ENCODE measurements around the gene KDM6B. TPM values are rescaled to one million over a fixed set of nuclear protein-coding genes. Genes with fewer than 3 reads are reported as not detected.
A peak's percentile ranks its signal among the peaks of the same experiment; 100 is the strongest.

The KDM6B gene
- total RNA-seq, 1 experiment from 2014 or later, result 0.11 TPM

- DNase-seq (ENCODE audit: low read depth), result no peak
These were observed 13.8 kb upstream of the KDM6B start for GRCh38 chr17:7820231-7820630.

DNA sequence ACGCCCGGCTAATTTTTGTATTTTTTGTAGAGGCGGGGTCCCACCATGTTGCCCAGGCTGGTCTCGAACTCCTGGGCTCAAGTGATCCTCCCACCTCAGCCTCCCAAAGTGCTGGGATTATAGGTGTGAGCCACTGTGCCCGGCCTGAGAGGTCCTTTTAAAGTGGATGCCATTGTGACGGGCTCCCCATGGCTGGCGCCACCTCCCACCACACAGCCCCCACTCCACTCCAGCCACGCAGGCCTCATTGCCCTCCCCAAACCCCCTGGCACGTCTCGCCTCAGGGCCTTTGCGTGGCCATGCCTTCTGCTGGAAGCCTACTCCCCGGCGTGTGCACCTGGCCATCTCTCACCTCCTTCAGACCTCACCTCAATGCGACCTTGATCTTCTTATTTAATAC lies 11.9 kb upstream of the KDM6B start:
- no peak for DNase-seq (ENCODE audit: low read depth)

DNA sequence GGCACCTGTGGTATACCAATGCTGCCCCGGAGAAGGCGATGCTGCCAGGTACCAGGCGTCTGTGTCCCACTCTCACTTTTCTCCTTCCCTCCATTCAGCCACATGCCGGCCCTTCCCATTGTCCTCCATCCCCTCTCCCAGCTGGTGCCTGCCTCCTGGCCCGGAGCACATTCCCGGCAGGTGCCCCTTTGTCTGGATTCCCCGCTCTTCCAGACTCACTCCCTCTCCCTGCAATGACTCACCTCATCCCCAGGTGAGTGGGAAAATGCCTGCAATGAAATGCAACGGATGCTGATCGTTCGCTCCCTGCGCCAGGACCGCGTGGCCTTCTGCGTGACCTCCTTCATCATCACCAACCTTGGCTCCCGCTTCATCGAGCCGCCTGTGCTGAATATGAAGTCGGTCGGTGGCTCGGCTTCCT lies 10.4 kb upstream of the KDM6B start:
- DNase-seq (ENCODE audit: low read depth), result no peak

DNA sequence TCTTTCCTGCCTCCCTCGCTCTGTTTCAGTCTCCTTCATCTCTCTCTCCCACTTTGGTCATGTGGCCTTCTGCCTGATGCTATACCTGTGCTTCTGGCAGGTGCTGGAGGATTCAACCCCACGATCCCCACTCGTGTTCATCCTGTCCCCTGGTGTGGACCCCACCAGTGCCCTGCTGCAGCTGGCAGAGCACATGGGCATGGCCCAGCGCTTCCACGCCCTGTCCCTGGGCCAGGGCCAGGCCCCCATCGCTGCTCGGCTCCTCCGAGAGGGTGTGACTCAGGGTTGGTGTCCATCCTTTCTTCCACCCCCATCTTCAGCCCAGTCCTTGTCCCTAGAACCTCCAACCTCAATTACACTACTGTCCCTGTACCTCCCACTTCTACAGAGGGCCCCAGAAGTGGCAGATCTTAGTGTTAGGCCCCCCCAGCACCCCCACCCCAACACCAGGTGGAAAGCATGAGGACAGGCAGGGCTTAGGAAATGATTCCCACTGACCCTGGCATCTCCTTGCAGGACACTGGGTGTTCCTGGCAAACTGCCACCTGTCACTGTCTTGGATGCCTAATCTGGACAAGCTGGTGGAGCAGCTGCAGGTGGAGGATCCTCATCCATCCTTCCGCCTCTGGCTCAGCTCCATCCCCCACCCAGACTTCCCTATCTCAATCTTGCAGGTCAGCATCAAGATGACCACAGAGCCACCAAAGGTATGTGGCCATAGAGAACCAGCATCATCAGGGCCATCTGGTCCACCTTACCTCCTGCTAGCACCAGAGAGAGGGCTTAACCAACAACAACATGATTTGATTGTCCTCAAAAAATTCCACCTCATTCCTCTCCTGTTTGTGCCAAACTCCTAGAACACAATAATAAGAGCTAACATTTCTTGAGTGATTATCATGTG lies 9.7 kb upstream of the KDM6B start:
- no peak for DNase-seq (ENCODE audit: low read depth)

DNA sequence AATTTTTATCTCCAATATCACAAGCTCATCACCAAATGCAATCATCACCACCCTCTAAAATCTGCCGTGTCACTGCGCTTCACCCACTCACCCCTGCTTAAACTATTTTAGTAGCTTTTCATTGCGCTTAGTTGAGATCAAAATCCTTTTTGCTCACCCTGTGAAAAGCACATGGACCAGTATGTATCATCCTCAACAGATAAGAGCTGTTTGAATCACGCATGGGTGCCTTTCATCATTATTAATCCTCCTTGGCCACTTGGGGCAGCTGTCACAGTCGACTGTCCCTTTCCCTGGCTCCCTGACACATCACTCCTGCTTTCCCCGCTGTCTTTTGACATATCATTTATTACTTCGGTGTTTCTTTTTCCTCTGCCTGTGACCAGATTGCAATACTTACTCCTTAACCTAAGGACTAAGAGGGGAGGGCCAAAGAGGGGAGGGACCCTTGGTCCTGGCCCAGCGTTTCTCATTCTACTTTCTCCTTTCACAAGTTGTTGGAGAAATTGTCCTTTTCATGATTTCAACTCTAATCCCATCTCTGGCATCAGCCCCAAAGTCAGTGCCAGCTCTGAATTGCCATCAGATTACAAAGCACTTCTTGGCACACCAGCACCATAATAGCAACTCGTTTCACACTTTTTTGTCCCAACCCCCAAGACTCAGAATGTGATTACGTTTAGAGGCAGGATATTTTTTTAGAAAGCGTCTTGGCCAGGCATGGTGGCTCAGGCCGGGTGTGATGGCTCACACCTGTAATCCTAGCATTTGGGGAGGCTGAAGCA lies 8.6 kb upstream of the KDM6B start:
- DNase-seq (ENCODE audit: low read depth), result no peak

DNA sequence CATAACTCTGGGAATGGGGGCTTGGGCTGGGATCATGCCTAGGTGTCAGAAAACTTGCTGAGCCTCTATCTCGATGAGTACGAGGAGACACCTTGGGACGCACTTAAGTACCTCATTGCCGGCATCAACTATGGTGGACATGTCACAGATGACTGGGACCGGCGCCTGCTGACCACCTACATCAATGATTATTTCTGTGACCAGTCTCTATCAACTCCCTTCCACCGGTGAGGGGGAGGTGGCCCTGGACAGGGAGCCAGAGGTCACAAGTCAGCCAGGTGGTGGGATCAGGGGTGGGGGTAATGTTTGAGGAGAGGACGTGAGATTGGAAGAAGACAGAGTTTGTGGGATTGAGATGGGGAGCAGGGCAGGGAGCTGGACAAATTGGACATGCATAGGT lies 3.4 kb upstream of the KDM6B start:
- no peak for DNase-seq (ENCODE audit: low read depth)

GRCh38 chr17:7831233-7831632 lies 2.8 kb upstream of the KDM6B start:
- DNase-seq (ENCODE audit: low read depth), result no peak

DNA sequence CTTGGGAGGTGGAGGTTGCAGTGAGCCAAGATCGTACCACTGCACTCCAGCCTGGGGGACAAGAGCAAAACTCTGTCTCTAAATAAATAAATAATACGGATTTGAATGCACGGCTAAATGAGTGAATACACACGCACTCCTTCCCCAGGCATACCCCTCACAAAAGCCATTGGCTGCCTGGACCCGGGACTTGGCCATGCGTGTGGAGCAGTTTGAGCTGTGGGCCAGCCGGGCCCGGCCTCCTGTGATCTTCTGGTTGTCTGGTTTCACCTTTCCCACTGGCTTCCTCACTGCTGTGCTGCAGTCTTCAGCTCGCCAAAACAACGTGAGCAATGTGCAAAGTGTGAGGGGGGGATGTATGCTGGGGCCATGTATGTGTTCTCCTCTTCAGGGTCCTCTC lies 1.6 kb upstream of the KDM6B start:
- no peak for DNase-seq (ENCODE audit: low read depth)

GRCh38 chr17:7833011-7833794 lies 814 bp upstream of the KDM6B start:
- no peak for DNase-seq (ENCODE audit: low read depth)

- DNase-seq (ENCODE audit: low read depth), result peak; percentile 39
These were observed 532 bp downstream of the KDM6B start for GRCh38 chr17:7834542-7834956.

GRCh38 chr17:7834957-7835813 lies 1.2 kb downstream of the KDM6B start:
- peak; percentile 97 for DNase-seq (ENCODE audit: low read depth)

DNA sequence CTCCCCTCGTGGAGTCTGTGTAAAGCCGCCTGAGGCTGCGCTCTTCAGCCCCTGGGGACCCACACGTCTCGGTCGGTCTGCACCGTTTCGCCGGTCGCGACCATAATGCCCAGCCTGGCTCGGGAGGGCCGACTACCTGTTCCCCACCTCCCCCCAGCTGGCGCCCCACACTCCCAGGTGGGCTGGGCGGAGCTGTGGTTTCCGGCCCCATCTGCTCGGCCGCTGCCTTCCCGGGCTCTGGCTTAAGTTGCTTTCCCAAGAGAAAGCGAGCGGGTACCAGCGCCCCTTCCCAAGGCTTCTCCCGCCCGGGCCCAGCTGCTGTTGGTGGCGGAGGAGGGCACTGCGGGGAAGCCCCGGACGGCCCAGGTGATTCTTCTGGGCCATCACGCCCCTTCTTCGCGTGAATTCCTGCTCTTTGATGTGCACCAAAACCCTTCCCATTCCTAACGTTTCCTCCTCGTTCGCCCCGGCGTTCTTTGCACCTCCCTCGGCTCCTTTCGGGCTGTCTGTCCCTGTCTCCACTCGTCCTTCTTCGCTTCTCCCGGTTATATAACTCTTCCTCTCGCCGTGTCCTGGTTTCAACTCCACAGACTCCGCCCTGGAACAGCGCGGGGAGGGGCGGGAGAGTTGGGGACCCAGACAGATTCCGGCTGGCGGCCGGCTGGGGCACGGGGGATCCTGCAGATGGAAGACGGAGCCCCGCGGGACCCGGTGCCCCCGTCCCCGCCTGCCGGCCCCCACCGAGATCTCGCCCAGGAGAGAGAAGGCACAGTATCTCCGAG lies 2.0 kb downstream of the KDM6B start:
- DNase-seq (ENCODE audit: low read depth), result peak; percentile 41

GRCh38 chr17:7836596-7837407 lies 2.8 kb downstream of the KDM6B start:
- peak; percentile 89 for DNase-seq (ENCODE audit: low read depth)

DNA sequence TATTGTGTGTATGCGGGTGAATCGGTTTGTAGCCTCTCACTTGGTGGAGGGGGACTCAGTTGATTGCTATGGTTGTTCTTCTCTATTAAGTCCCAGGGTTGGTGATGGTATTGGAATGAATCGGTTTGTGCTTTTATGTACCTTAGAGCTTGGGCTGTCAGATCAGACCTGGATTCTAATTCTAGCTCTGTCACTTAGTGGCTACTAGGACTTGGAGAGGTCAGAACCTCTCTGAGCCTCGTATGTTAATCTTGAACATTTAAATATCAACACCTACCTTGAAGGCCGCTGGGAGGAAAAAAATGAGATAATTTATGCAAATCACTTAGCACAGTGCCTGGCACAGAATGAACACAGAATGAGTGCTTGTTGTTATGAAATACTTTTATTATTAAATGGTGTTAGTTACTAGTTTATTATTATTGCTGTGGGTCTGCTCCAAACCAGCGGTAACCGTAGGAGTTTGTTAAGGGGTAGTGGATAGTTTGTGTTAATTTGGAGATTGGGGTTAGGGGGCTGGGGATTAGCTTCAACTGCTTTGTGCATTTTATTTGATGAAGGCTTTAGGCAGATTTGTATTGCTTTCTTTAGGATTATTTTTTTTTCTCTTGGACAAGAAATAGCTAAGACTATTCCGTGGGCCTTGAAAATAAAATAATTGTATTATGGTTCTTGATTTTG lies 3.5 kb downstream of the KDM6B start:
- DNase-seq (ENCODE audit: low read depth), result no peak

DNA sequence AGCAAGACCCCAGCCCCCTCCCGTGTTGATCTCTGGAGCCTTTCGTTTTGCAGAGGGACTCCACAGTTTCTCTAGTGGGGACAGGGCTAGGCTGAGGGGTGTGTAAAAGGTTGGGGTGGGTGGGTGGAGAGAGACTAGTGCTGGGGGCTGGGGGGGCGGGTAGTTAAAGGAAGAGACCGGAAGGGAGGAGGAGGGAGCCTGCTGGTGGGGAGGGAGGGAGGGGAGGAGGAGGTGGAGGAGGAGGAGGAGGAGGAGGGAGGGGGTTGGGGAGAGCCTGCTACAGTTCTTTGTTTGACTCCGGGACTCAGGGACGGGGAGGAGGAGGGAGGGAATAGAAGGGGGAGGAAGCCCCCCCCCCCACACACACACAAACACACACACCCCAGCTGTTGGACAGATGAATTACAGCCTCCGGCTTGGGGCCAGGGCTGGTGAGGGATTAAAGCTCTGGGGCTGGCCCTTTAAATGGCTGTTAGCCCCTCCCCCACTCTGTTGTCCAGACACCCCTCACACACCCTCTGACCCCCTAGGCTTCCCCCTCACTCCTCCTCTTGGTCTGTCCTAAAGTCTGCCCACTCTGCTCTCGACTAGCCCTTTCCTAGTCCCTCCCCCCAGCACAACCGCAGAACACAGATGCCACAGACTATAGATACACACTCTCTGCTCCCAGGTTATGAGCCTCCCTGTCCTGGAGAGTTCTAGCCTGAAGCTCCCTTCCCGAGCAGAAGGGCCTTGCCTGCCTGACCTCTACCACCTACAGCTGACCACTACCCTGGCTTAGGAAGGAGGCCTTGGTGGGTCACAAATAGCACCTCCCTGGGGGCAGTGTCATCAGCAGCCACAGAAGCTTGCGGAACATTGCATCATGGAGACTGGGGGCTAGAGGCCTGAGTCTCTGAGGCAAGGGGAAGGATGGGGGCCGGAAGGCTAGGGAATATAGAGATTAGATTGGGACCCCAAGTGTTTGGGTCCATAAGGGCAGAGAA lies 4.4 kb downstream of the KDM6B start:
- no peak for DNase-seq (ENCODE audit: low read depth)

DNA sequence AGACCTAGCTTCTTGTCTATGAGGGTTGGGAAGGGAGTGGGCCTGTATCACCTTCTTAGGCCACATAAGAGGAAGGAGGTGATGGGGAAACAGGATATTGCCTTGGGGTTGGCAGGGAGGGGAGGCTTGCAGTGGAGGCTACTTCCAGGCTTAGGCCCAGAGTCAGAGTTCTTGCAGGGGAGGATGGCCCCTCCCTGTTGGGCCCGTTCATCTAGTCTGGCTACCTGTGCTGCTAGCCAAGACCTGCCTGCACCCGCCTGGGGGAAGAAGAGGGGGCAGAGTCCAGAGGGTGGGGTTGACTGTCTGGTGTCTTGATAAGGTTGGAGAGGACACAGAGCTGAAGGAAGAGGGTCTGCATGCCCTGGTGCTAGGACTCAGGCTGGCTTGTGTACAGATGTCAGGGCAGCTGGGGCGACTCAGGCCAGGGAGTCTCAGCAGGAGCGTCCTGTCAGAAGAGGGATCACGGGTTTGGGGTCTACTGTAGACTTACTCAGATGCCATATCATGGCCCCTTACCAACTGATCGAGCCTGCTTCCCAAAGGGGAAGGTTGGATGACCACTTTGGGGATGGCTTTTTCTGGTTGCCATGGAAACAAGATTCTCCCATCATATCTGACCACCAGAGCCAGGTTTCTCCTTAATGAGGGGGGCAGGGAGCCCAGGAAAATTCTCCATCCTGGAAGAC lies 5.3 kb downstream of the KDM6B start:
- DNase-seq (ENCODE audit: low read depth), result no peak

DNA sequence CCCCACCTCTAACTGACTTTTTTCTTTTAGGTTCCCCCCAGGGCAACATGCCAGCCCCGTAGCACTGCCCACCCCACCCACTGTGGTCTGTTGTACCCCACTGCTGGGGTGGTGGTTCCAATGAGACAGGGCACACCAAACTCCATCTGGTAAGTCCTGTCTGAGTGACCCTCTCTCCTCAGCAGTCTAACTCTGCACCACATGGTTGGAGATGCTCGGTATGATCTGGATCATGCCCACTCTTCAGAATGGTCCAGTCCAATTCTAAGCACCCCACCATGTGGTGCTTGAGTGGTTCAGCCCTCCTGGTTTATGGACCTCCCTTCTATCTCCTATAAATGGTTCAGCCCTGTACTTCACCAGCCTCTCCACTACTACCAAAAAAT lies 5.9 kb downstream of the KDM6B start:
- DNase-seq (ENCODE audit: low read depth), result no peak
